HG03139 (cell line): Measurements from ENCODE around the gene HDGFL3.
"Not testable (repeated sequence)": the region's sequence is repeated elsewhere in the genome, so short reads cannot be mapped to it uniquely, and the experiment has no call there.

Experiments used
- ATAC-seq: cut with Tn5 transposase; IDR thresholded peaks from one replicate; pipeline ENCODE4 v1.9.1; 2021; ENCODE audit not compliant: unreplicated experiment

Gene HDGFL3

DNA sequence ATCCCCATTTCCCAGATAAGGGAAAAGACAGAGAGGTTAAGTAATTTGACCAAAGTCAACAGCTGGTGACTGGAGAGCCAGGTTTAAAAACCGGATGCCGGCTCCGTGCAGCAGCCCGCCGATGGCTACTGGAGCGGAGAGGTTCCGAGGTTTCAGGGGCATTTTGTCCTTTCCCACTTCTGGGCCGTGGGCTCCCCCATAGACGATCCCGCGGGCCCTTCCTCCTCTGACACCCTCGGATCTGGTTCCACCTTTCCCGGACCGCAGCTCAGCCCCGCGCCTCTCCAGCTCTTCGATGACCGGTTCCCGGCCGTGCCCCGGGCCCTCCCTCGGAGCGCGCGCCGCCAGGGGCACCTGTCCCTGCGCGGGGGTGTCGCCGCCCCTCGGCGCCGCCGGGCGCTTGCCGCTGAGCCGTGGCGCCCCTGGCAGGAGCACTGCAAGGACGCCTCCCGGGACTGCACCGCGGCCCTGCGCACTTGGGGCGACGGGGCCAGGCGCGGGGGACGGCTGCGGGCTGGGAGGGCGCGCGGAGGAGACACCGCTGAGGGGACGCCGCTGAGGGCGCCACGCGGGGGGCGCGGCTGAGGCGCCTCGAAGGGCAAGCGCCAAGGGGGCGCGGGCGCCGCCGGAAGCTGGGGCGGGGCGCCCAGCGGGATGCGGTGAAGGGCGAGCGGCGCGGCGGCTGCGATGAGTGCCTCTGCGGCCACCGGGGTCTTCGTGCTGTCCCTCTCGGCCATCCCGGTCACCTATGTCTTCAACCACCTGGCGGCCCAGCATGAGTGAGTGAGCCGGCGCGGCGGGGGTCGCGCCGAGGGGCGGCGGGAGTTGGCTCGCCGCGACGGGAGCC lies 100.4 kb downstream of the HDGFL3 start, which contains the start of gene TM6SF1:
TSS of gene TM6SF1 (plus strand) at position 652 of the 847 bp plus-strand sequence. CDS start at position 688, 36 bp downstream.
- no peak for ATAC-seq

DNA sequence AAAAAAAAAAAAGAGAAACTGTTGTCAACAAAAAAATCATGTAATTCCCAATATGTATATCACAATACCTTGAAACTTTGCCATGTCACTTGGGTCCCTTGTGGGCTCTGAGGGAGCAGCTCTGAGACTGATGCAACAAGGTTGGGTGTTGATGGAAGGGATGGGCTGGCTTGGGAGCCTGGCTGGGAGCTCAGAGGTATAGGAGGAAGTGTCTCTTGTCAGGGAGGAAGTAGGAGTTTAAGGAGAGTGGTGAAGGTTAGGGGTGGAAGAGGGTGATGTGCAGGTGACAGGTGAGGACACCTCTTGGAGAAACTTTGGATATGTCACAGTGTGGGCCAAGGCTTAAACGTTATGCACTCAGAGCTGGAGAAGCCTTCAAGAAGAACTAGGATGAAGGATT lies 102.2 kb downstream of the HDGFL3 start:
- ATAC-seq = no peak

DNA sequence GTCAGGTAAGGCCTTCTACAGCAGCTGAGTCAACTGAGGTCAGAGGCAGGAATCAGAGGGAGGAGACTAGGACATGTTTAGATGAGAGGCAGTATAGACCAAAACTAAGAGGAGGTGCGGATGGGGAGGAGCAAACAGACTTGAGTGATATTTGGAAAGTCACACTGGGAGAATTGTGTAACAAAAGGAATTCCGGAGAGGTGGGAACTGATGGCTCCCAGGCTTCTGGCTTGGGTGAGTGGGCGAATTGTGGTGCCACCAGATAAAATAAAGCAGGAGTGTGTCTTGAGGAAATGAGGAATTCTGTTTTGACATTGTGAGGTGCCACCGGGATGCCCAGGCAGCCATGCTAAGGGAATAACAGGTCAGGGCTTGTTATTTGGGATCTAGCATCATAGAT lies 103.5 kb downstream of the HDGFL3 start:
- ATAC-seq = no peak

DNA sequence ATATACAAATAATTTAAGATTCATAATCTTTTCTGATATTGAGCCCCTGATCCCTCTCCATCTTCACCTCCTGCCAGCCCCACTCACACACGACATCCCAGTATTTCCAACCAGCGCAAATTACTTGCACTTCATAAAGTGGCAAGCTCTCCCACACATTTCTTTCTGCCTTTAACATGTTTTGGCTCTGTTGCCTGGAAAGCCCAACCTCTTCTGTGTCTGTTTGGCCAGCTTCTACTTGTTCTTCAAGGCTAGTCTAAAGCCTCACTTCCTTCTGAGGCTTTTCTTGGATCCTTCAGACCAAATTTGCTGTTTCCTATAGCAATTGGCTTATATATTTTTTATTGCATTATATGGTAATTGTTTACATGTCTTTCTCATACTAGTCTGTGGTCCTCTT lies 105.3 kb downstream of the HDGFL3 start:
- no peak for ATAC-seq

DNA sequence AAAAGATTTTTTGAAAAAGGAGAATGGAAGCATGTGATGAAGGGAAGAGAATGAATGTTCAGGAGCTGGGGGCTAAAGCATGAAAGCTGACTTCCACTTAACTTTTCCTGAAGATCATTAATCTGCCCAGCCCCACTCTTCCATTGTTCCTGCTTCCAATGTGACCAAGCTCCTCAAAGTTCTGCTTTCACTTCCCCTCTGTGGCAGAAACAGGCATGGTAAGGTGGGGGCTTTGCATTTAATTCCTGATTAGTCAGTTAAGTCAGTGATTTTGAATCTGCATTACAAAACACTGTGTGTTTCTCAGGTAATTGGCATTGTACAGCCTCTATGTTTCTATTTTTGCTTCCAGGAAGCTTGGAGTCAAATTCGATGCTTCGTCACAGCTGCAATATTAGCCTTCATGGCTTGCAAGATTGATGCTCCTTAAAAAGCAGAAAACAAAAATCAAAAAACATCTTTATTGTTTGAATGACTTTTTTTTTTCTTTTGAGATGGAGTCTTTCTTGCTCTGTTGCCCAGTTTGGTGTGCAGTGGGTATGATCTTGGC lies 107.5 kb downstream of the HDGFL3 start:
- ATAC-seq = no peak

- ATAC-seq = no peak
Measured at GRCh38 chr15:83099290-83099689, 108.3 kb downstream of the HDGFL3 start.

DNA sequence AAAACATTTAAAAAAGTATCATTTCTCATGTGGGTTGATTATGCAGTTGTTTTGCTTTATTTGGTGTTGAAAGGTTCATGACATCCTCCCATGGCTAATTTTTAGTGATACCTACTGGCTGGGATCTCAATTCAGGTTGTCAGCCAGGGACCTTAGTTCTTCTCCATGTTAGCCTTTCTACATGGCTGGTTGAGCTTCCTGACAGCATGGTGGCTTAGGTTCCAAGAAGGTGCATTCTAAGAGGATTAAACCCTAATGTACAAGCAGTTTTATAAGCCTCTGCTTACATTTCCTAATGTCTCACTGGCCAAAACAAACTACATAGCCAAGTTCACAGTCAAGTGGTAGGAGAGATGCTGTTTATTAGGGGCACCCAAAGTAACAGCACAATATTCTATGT lies 109.5 kb downstream of the HDGFL3 start:
- no peak for ATAC-seq

DNA sequence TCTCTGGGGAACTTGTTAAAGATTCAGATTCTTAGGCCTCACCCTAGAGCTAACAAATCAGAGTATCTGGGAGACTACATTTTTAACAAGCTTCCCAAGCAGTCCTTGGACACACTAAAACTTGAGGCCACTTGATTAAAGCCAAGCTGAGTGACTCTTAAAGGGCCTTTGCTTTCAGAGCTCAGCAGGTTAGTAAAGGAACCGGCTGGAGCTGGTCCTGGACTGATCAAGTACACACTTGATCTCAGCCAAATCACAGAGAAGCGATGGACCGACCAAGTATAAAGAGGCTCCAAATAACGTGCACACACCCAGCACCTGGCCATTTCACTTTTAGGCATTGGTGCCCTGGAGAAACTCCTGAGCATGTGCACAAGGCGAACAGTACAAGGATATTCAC lies 113.0 kb downstream of the HDGFL3 start:
- ATAC-seq = no peak

- peak; percentile 88 for ATAC-seq
Measured at GRCh38 chr15:83092309-83092976, 115.2 kb downstream of the HDGFL3 start.

GRCh38 chr15:83091965-83092308 lies 115.7 kb downstream of the HDGFL3 start:
- ATAC-seq = not testable (repeated sequence)

GRCh38 chr15:83090465-83090864 lies 117.2 kb downstream of the HDGFL3 start:
- ATAC-seq = no peak

GRCh38 chr15:83088876-83089275 lies 118.7 kb downstream of the HDGFL3 start:
- ATAC-seq = no peak

GRCh38 chr15:83087576-83087975 lies 120.0 kb downstream of the HDGFL3 start:
- ATAC-seq = no peak

DNA sequence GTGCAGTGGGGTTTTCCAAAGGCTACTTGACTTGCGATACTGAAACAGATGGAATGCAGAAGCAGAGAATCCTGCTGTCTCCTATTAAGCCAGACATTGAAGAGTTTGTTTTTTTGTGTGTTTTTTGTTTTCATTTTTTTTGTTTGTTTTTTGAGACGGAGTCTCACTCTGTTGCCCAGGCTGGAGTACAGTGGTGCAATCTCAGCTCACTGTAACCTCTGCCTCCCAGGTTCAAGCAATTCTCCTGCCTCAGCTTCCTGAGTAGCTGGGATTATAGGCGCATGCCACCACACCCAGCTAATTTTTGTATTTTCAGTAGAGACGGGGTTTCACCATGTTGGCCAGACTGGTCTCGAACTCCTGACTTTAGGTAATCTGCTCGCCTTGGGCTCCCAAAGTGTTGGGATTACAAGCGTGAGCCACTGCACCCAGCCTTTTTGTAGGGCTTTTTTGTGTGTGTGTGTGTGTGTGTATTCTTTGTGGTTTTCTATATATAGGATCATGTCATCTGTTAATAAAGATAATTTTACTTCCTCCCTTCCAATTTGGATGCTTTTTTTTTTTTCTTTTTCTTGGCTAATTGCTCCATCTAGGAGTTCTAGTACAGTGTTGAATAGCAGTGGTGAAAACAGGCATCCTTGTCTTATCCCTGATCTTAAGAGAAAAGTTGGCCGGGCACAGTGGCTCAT lies 121.6 kb downstream of the HDGFL3 start:
- not testable (repeated sequence) for ATAC-seq

DNA sequence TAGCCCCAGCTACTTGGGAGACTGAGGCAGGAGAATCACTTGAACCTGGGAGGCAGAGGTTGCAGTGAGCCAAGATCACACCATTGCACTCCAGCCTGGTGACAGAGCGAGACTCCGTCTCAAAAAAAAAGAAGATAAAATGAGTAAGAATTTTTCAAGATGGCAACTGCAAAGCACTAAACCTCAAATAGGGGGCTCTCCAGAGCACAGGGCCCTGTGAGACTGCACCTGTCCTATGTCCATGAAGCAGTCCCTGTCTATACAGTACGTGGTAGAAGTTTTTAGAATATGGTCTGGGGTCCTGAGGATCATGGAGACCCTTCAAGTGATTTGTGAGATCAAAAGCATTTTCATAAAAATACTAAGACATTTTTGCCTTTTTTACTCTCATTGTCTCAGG lies 122.2 kb downstream of the HDGFL3 start:
- ATAC-seq = not testable (repeated sequence)

GRCh38 chr15:83082730-83083386 lies 124.8 kb downstream of the HDGFL3 start:
- ATAC-seq = no peak

DNA sequence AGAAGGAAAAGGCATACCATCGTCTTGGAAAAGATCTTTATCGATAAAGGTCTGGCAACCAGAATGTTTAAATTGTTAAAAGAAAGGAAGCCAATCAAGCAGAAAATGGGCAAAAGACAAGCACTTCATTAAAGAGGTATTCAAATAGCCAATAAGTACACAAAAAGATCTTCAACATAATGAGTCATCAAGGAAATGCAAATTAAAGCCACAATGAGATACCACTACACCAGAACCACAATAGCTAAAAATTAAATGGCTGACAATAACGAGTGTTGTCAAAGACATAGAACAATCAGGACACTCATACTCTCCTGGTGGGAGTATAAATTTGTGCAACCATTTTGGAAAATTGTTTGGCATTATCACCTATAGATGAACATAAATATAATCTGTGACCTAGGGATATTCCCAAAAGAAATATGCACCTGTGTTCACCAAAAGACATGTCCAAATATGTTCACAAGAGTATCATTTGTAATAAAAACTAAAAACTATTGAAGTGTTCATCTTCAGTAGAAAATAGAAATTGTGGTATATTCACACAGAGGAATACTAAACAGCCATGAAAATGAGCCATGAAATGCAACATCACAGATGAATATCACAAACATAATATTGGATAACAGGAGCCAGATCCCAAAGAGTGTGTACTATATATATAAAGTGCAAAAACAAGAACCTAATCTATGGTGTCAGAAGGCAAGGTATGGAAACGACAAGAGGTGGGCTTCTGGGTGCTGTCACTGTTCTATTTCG lies 126.2 kb downstream of the HDGFL3 start:
- no peak for ATAC-seq

GRCh38 chr15:83078712-83079111 lies 128.9 kb downstream of the HDGFL3 start:
- no peak for ATAC-seq
